ENCODE data around the gene OR2AT4. TPM values are rescaled to one million over a fixed set of nuclear protein-coding genes. Genes with fewer than 3 reads are reported as not detected.
"Not testable (repeated sequence)": the region's sequence is repeated elsewhere in the genome, so short reads cannot be mapped to it uniquely, and the experiment has no call there.

The OR2AT4 gene
- total and polyA plus RNA-seq, 11 donors = not detected

GRCh38 chr11:75050516-75050915 lies 46.2 kb downstream of the OR2AT4 start:
- no peaks in the 10 kb centered on the region for H3K36me3 ChIP-seq
- intact Hi-C loops (cut with DNase I) = no loop called here
- no peak for ATAC-seq
- DNase-seq = no peak
- no peaks in the 10 kb centered on the region for H3K4me1 ChIP-seq
- no peak overlapping the region for H3K27ac ChIP-seq
- WGBS, 4 donors = 85 to 92% (median 89%) methylated on average over 4 of the region's 4 CpGs
- no peak for TF ChIP-seq POLR2A (IDR thresholded peaks at IDR 0.05)
- no peak overlapping the region for H3K4me3 ChIP-seq
- H3K27me3 ChIP-seq = no peaks in the 10 kb centered on the region
- peaks cover 0 to 30% (median 10%) of the 10 kb centered on the region in 12 donors for H3K9me3 ChIP-seq

- H3K36me3 ChIP-seq; DNase-seq; ATAC-seq; H3K27me3 ChIP-seq; H3K4me1 ChIP-seq; intact Hi-C loops (cut with DNase I); H3K4me3 ChIP-seq; H3K27ac ChIP-seq: not testable (repeated sequence)
- peaks cover 0 to 30% (median 10%) of the 10 kb centered on the region in 12 donors for H3K9me3 ChIP-seq
- WGBS, 4 donors = 68 to 82% (median 80%) methylated on average over 8 of the region's 8 CpGs
These were observed 47.0 kb downstream of the OR2AT4 start for GRCh38 chr11:75049501-75050266.

GRCh38 chr11:75047191-75047590 lies 49.5 kb downstream of the OR2AT4 start:
- TF ChIP-seq POLR2A (IDR thresholded peaks at IDR 0.05) (no peak), CTCF (IDR thresholded peaks at IDR 0.05) (no peak)
- Histone ChIP-seq H3K4me3 (no peak overlapping the region), H3K9me3 (peaks cover 0 to 17% (median under 1%) of the 10 kb centered on the region in 12 donors), H3K27ac (no peak overlapping the region), H3K27me3 (no peaks in the 10 kb centered on the region), H3K4me1 (no peaks in the 10 kb centered on the region), H3K36me3 (no peaks in the 10 kb centered on the region)
- DNase-seq (no peak), ATAC-seq (no peak)
- WGBS, 4 donors = 84 to 92% (median 89%) methylated on average over 4 of the region's 4 CpGs
- intact Hi-C loops (cut with DNase I) = no loop called here

GRCh38 chr11:75046668-75047067 lies 50.0 kb downstream of the OR2AT4 start:
- DNase-seq; H3K4me1 ChIP-seq; H3K27me3 ChIP-seq; H3K27ac ChIP-seq; H3K36me3 ChIP-seq; H3K4me3 ChIP-seq; intact Hi-C loops (cut with DNase I); ATAC-seq: not testable (repeated sequence)
- WGBS, 4 donors = 80 to 89% (median 85%) methylated on average over 5 of the region's 5 CpGs
- peaks cover 0 to 12% (median 0%) of the 10 kb centered on the region in 12 donors for H3K9me3 ChIP-seq

GRCh38 chr11:75044381-75045170 lies 52.1 kb downstream of the OR2AT4 start:
- peaks cover 0 to 11% (median 0%) of the 10 kb centered on the region in 12 donors for H3K9me3 ChIP-seq
- H3K4me3 ChIP-seq; H3K27ac ChIP-seq; intact Hi-C loops (cut with DNase I); H3K27me3 ChIP-seq; H3K4me1 ChIP-seq; DNase-seq; H3K36me3 ChIP-seq; ATAC-seq: not testable (repeated sequence)
- WGBS, 4 donors = 85 to 90% (median 89%) methylated on average over 15 of the region's 15 CpGs

- ATAC-seq; DNase-seq; H3K27ac ChIP-seq; H3K4me1 ChIP-seq; H3K9me3 ChIP-seq; H3K4me3 ChIP-seq; intact Hi-C loops (cut with DNase I); H3K27me3 ChIP-seq; H3K36me3 ChIP-seq: not testable (repeated sequence)
- WGBS, 4 donors = 37 to 57% (median 46%) methylated on average over 3 of the region's 3 CpGs
These were observed 54.9 kb downstream of the OR2AT4 start for GRCh38 chr11:75041821-75042220.

Data from heart left ventricle (tissue), 16 donors.